Measurements from ENCODE around the gene LIN7A. TPM values are rescaled to one million over a fixed set of nuclear protein-coding genes. Genes with fewer than 3 reads are reported as not detected.

The LIN7A gene
- total RNA-seq, 1 experiment from 2014 or later = 10.0 TPM

DNA sequence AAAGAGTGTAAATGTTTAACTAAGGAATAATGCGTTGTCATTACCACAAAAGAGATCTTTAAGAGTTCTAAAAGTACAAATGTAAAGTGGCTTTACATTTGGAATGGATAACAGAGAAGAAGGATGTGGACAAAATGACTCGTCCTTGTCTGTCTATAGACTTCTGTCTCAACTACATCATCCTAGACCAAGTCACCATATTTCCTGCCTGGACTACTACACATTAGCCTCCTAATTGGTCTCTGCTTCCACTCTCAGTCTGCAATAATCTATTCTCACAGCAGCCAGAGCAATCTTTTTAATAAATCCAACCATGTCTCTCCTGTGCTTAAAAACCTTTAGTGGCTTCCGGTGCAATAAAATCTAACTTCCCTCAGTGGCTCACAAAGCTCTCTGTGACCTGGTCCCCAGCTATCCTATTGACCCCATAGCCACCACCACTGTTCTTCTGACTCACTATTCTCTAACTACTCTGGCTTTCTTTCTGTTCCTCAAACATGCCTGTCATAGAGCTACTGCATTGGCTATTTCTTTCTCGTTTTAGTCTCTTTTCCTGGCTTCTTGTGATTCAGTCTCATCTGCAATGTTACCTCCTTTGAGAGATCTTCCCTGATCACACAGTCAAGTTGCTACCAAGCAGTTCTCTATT is 130.0 kb downstream of the LIN7A start:
- ChIA-PET CTCF (no interaction called here), POLR2A (ENCODE audit: low non-redundant PET) (no interaction called here)
- Histone ChIP-seq H3K36me3 (ENCODE audit: insufficient read depth, low read length, poor library complexity, severe bottlenecking) (peaks cover 5% of the 10 kb centered on the region), H3K27ac (ENCODE audit: low read depth, low read length, poor library complexity, severe bottlenecking) (no peak overlapping the region), H3K9me3 (ENCODE audit: low read depth, low read length, poor library complexity, severe bottlenecking) (no peaks in the 10 kb centered on the region), H3K4me1 (ENCODE audit: insufficient read depth, low read length, poor library complexity, severe bottlenecking) (no peaks in the 10 kb centered on the region), H3K4me3 (ENCODE audit: low read depth, low read length, poor library complexity, severe bottlenecking) (no peak overlapping the region), H3K27me3 (replicated peaks; ENCODE audit: insufficient read depth, low read depth, low read length, poor library complexity) (no peaks in the 10 kb centered on the region)
- intact Hi-C loops (cut with micrococcal nuclease; ENCODE audit: unreplicated experiment) = no loop called here
- TF ChIP-seq EZH2 (IDR thresholded peaks at IDR 0.05; ENCODE audit: borderline replicate concordance, low read depth, low read length, poor library complexity, severe bottlenecking) = no peak
- TF ChIP-seq, protein P1, sequence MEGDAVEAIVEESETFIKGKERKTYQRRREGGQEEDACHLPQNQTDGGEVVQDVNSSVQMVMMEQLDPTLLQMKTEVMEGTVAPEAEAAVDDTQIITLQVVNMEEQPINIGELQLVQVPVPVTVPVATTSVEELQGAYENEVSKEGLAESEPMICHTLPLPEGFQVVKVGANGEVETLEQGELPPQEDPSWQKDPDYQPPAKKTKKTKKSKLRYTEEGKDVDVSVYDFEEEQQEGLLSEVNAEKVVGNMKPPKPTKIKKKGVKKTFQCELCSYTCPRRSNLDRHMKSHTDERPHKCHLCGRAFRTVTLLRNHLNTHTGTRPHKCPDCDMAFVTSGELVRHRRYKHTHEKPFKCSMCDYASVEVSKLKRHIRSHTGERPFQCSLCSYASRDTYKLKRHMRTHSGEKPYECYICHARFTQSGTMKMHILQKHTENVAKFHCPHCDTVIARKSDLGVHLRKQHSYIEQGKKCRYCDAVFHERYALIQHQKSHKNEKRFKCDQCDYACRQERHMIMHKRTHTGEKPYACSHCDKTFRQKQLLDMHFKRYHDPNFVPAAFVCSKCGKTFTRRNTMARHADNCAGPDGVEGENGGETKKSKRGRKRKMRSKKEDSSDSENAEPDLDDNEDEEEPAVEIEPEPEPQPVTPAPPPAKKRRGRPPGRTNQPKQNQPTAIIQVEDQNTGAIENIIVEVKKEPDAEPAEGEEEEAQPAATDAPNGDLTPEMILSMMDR (conservative IDR thresholded peaks at IDR 0.05; ENCODE audit: low read depth, low read length) = no peak
- DNase-seq (ENCODE audit: low spot score) = no peak
- BruUV-seq (replicated peaks) = no TSS peak

DNA sequence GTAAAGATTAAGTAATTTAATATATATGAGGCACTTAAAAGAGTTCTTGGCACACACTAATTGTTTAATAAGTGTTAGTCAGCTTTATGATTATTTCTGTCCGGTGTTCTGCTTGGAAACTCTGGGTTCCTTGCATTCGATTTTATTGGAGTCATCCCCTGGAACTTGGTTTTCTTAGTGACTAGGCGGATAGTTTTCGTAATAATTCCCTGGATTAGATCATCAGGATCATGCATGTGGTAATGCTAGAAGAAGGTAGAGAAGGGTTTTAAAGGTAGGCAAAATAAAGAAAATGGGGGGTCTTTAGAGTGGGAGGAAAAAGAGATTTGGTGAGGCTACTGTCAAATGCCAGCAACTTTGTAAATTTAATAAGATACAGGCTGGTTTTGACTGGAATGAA is 132.6 kb downstream of the LIN7A start:
- Histone ChIP-seq H3K4me3 (ENCODE audit: low read depth, low read length, poor library complexity, severe bottlenecking) (no peak overlapping the region), H3K9me3 (ENCODE audit: low read depth, low read length, poor library complexity, severe bottlenecking) (no peaks in the 10 kb centered on the region), H3K27ac (ENCODE audit: low read depth, low read length, poor library complexity, severe bottlenecking) (no peak overlapping the region), H3K27me3 (replicated peaks; ENCODE audit: insufficient read depth, low read depth, low read length, poor library complexity) (no peaks in the 10 kb centered on the region), H3K36me3 (ENCODE audit: insufficient read depth, low read length, poor library complexity, severe bottlenecking) (no peaks in the 10 kb centered on the region), H3K4me1 (ENCODE audit: insufficient read depth, low read length, poor library complexity, severe bottlenecking) (no peaks in the 10 kb centered on the region)
- POLR2A ChIA-PET (ENCODE audit: low non-redundant PET) = no interaction called here
- TF ChIP-seq, protein P1 (conservative IDR thresholded peaks at IDR 0.05; ENCODE audit: low read depth, low read length) = no peak
- no peak for TF ChIP-seq EZH2 (IDR thresholded peaks at IDR 0.05; ENCODE audit: borderline replicate concordance, low read depth, low read length, poor library complexity, severe bottlenecking)
- intact Hi-C loops (cut with micrococcal nuclease; ENCODE audit: unreplicated experiment) = no loop called here
- CTCF ChIA-PET = no interaction called here
- BruUV-seq (replicated peaks) = no TSS peak
- DNase-seq (ENCODE audit: low spot score) = no peak

DNA sequence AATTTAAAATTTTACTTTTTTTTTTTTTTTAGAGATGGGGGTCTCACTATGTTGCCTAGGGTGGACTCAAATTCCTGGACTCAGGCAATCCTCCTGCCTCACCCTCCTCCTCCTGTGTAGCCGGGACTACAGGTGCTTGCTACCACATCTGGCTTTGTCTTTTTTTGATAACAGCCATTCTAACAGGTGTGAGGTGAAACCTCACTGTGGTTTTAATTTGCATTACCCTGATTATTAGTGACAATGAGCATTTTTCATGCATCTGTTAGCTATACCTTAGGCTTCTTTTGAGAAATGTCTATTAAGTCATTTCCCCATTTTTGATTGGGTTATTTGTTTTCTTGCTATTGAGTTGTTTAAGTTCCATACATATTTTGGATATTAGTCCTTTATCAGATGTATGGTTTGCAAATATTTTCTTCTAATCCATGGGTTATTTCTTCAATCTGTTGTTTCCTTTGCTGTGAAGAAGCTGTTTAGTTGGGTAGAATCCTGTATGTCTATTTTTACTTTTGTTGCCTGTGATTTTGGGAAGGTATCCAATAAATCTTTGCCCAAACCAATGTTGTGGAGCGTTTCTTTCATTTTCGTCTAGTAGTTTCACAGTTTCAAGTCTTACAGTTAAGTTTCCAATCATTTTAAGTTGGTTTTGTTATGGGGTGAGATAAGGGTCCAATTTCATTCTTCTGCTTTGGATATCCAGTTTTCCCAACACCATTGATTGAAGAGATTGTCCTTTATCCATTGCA is 134.9 kb downstream of the LIN7A start:
- ChIA-PET POLR2A (ENCODE audit: low non-redundant PET) (no interaction called here), CTCF (no interaction called here)
- intact Hi-C loops (cut with micrococcal nuclease; ENCODE audit: unreplicated experiment) = no loop called here
- no peaks in the 10 kb centered on the region for H3K27me3 ChIP-seq (replicated peaks; ENCODE audit: insufficient read depth, low read depth, low read length, poor library complexity)
- no peaks in the 10 kb centered on the region for H3K9me3 ChIP-seq (ENCODE audit: low read depth, low read length, poor library complexity, severe bottlenecking)
- no peaks in the 10 kb centered on the region for H3K4me1 ChIP-seq (ENCODE audit: insufficient read depth, low read length, poor library complexity, severe bottlenecking)
- no peak for DNase-seq (ENCODE audit: low spot score)
- BruUV-seq (replicated peaks) = no TSS peak
- H3K36me3 ChIP-seq (ENCODE audit: insufficient read depth, low read length, poor library complexity, severe bottlenecking) = no peaks in the 10 kb centered on the region
- H3K27ac ChIP-seq (ENCODE audit: low read depth, low read length, poor library complexity, severe bottlenecking) = no peak overlapping the region
- H3K4me3 ChIP-seq (ENCODE audit: low read depth, low read length, poor library complexity, severe bottlenecking) = no peak overlapping the region
- TF ChIP-seq EZH2 (IDR thresholded peaks at IDR 0.05; ENCODE audit: borderline replicate concordance, low read depth, low read length, poor library complexity, severe bottlenecking) = no peak
- TF ChIP-seq, protein P1 (conservative IDR thresholded peaks at IDR 0.05; ENCODE audit: low read depth, low read length) = no peak
